Right hindlimb (tissue), 1 donor: ENCODE data around the gene LAMTOR4.

Experiments
- DNase-seq: peaks from one replicate; pipeline ENCODE4 v3.0.0-alpha.2; 2018

LAMTOR4 gene

GRCh38 chr7:100154651-100155491, 6.2 kb downstream of the LAMTOR4 start:
- no peak for DNase-seq

GRCh38 chr7:100155553-100156317, 7.0 kb downstream of the LAMTOR4 start:
- no peak for DNase-seq

DNA sequence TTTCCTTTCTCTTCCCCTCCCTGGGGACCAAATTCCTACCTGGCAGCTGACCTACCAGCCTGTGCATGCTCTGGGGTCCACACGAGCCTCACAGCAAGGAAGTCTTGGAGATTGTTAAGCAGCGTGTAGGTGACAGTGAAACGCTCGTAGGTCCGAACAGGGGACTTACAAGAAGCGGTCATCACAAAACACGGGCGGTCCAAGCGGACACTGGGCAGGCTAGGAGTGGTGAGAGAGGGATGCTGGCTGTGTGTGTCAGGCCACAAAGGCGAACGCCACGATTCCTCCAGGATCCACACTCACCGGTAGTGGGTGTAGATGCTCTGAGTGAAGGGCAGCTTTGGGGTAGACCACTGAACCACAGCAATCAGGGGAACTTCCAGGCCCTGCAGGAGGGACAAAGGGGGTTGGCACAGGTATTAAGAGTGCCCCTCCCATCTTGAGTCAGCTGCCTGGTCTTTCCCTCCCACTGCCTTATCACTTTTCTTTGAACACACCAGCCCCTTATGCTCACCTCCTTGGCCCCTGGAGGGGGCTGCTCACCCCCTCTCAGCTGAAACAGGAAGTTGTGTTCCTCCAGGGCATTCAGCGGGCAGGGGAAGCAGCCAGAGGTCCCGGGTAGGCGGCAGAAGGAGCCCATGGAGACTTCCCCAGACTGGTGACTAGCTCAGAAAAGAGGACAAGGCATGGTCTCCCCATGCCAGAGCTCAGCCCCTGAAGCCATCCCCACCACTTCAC, 7.8 kb downstream of the LAMTOR4 start:
- peak; percentile 19 for DNase-seq

DNA sequence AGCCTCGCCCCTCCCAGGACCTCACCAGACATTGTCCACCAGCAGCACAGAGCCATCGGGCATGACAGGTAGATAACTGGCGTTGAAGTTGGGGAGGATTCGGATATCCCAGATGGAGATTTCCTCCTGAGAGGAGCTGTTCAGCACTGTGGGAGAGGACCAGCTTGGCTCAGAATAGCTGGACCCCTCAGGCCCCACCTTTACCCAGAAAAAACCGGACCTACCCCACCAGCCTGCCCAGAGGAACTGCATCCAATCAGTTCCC, 8.3 kb downstream of the LAMTOR4 start:
- no peak for DNase-seq

DNA sequence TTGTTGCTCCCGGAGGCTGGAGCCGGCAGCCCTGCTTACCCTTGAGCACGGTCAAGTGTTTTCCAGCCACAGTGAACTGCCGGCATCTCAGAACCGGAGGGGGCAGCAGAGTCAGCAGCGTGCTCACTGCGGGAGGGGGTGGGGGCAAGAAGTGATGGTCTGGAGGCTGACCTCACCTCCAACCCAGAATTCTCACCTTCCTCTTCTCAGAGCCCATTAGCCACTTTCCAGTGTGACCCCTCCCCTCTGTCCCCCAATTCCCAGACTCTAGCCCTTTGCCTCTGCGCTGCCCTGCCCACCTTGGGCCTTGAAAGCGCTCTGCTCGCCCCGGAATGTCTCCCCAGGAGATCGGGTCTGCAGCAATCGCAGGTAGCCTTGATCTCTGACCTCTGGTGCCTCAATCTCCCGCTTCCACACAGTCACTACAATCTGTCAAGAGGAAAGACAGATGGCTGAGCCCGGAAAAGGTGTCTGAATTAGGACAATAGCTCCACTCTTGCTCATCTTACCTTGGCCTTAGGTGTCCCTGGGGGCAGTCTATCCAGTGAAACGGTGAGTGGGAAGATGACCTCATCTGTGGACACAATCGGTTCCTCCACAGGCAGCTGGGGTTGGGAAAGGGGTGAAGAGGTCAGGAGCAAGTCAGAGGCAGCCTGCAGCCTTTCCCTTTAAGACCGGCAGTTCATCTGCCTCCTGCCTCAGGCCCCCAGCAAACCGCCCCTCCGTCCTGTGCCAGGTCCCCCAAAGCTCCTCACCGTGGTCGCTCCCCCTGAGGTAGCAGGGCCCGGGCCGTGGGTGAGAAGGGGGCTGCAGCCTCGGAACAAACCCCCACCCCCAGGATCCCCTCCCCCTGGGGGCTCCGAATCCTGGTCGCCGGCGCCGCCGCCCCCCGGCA, 8.9 kb downstream of the LAMTOR4 start:
- peak; percentile 34 for DNase-seq

GRCh38 chr7:100158229-100159098, 9.7 kb downstream of the LAMTOR4 start, which contains the start of gene TRAPPC14:
TRAPPC14 (minus strand) TSS chr7:100158723; CDS start chr7:100158499, 224 bp downstream.
- peak; percentile 95 for DNase-seq

DNA sequence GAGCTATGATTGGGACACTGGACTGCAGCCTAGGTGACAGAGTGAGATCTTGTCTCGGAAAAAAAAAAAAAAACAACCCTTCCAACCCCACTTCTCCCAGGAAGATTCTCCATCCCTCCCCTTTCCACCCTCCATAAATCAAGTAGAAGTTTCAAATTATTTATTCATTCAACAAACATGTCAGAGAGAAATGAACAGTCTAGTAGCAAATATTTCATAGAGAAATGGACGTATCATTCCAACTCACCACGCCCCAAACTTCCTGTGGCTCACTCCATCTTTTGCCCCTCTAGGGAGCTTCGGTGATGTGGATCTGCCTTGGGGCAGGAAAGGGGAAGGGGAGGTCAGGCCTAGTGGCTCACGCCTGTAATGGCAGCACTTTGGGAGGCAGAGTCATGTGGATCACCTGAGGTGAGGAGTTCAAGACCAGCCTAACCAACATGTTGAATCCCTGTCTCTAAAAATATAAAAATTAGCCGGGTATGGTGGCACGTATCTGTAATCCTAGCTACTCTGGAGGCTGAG, 10.4 kb downstream of the LAMTOR4 start:
- no peak for DNase-seq

DNA sequence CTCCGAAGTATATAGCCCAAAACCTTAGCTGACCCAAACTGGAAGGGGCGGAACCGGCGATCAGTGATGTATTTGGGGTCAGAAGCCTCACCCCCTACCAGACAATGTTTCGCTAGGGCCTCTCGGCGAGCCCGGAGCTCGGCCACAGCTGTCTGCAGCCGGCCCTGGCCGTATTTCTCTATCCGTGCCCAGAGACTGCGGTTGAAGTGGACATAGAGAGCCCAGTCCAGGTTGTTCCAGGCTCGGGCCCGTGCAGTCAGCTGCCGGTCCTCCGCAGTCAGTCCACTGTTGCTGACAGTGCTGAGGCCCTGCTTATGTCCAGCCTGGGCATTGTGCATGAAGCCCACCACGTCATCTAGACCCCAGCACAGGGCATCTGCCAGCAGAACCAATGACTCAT, 11.3 kb downstream of the LAMTOR4 start:
- peak; percentile 18 for DNase-seq

DNA sequence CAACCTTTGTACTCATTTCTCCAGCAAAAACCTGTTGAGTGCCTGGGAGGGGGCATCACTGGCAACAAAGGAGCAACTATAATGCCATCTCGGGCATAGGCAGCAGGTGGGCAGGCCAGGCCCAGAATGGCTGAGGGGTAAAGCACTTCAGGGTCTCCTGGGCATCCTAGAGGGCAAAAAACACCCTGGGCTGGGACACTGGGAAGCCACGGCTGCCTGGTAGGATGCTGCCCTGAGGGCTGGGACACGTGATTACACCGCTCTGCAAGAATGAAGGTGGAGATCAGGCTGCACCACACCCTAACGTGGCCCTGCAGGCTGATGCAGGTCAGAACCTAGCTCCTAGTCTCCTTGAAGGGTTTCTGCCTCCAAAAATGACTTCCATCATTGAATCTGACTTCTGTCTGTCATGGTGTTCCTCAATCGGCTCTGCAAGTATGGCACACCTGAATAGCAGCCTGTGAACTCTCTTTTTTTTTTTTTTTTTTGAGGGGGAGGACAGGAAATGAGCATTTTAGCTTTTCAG, 14.4 kb downstream of the LAMTOR4 start:
- DNase-seq: no peak

GRCh38 chr7:100163871-100164270, 15.2 kb downstream of the LAMTOR4 start:
- no peak for DNase-seq

DNA sequence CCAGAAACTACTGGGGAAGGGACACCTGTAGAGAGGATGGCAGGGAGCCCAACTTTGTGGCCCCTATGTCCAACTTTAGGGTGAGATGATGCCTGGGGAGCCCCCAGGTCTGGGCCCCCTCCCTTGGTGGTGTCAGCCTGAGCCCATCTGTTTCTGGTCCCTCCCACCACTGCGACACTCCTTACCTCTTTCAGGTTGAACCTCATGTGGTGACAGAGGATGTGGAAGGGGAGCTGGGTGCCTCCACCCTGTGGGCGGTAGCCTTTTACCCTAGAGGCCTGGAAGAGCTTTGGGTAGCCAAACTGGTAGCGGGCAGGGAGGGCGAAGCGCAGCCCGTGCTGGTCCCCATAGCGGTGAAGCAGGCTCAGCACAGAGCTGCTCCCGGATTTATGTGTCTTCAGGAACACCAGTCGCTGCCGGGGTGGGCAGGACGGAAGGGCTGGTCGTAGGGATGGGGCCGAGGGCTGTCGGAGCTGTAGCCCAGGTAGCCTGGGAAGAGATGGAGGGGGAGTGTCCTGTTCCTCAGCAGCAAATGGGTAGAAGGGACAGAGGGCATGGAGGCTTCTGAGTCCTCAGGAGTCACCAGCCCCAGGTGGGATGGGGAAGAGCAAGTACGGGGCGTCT, 17.7 kb downstream of the LAMTOR4 start:
- DNase-seq: no peak

DNA sequence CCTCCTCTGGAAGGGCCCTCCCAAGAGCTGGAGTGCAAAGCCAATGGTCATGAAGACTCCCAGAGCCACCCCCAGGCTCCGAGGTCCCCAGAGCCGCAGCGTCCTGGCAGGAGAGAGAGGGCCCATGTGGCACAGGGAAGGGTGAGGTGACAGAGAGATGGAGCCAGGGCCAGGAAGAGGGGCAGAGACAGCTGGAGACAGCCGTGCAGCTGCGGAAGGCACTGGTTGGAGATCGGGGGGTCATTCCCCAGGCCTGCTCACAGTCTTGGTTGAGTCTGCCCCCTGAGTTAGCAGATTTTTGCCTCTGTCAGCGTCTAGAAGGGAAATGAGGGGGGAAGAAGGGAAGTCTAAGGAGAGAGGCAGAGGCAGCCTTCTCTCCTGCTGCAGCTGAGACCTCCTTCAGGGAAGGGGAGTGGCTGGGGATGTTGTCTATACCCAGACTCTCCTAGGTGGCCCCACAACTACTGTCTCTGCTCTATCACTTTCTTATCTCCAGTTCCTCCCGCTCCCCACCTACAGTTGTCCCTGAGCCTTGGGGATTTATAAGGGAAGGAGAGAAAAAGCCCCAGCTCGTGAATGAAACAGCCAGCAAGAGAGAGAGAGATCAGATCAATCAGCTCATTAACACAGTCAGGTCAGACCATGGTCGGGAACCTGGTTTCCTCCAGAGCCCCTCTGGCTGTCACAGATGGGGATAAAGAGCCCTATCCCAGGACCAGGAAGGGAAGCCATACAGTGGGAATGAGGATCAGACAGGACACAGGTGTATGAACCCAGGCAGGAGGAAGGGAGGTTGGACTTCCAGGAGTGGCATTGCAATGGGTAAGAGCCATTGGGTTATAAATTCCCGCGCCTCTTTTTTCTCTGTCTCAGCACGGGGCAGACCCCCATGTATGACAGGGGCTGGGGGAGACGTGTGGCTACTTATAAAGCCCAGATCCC, 18.5 kb downstream of the LAMTOR4 start:
- no peak for DNase-seq

- DNase-seq: no peak
Observed at GRCh38 chr7:100167912-100168323, 19.2 kb downstream of the LAMTOR4 start.

DNA sequence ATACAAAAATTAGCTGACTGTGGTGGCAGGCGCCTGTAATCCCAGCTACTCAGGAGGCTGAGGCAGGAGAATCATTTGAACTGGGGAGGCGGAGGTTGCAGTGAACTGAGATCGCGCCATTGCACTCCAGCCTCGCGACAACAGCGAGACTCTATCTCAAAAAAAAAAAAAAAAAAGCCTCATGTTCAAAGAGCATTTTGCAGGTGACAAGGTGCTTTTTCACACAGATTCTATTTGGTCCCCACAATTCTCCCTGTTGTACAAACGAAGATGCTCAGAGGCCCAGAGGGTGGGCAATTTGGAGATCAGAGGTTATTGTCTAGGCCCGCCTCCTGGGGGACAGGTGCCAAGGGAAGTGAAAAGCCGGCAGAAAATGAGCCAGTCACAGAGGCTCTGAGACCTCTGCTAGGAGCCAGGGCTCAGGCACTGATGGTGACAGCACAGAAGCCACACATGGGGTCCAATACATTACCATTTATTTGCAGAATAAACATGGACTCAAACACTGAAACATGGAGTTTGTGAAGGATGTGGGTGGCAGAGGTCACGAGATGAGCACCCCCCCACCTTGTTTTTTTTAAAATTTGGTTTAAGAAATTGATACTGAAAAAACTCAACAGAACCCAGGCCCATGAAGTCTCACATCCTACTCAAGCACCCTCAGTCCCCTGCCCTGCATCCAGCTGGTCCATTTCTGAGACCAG, 20.6 kb downstream of the LAMTOR4 start:
- no peak for DNase-seq

DNA sequence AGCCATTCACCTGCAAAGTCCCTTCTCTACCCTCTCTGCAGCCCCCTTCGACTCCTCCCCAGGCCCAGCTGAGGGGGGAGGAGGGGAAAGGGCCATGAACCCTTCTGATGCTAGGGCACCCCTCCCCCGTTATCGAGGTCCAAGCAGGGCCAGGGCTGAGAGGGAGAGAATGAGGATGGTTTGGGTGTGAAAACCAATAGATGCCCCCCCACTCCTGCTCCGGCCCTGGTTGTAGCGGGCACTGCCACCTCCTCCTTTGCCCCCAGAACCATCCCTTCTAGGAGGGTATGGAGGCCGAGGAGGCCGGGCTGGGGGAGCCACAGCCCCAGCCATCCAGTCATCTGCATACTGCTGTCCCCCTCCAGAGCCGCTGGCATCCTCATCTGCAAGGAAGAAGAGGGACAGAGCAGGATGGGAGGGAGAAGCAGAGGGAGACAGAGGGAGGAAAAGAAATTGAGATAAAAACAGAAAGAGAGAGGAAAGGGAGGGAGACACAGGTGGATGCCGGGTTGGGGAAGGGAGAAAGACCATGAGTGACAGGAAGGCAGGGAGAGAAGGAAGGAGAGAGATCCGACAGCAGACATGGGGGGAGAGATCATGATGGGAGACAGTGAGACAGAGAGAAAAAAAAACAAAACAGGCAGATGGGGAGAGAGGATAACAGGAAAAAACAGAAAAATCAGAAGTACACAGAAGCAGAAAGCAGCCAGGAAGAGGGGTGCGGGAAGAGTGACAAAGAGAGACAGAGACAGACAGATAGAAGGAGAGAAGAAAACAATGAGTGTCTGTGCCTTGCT, 21.6 kb downstream of the LAMTOR4 start:
- DNase-seq: no peak

GRCh38 chr7:100171087-100171681, 22.5 kb downstream of the LAMTOR4 start:
- DNase-seq: no peak

GRCh38 chr7:100171840-100172239, 23.1 kb downstream of the LAMTOR4 start:
- no peak for DNase-seq
